ENCODE data around the gene CDC37. TPM values are rescaled to one million over a fixed set of nuclear protein-coding genes. Genes with fewer than 3 reads are reported as not detected.

Gene CDC37
- total RNA-seq (2022; extraction: Qiagen RNA extraction; ENCODE audit: low read depth) = 166 to 192 TPM (median 181 TPM) in 5 replicates

GRCh38 chr19:10403137-10404021, at the start of gene CDC37:
Gene CDC37 (minus strand): TSS chr19:10403542. CDS start chr19:10403479, 63 bp downstream.

GRCh38 chr19:10420444-10421239, 17.3 kb upstream of the CDC37 start, which contains the start of gene PDE4A:
Gene PDE4A (plus strand): TSS chr19:10420538. CDS start chr19:10420765, 227 bp downstream.

GRCh38 chr19:10380313-10381102, 22.8 kb downstream of the CDC37 start, which contains the start of gene TYK2:
Gene TYK2 (minus strand): TSS chr19:10380572. CDS start chr19:10378406, 2,166 bp downstream.

Other genes with a start within 250 kb of the CDC37 start
- 52.7 to 62.9 TPM (median 60.8 TPM) in 5 replicates for gene DNMT1, start 208.6 kb downstream of the CDC37 start, total RNA-seq (2022; extraction: Qiagen RNA extraction; ENCODE audit: low read depth)
- 0.73 to 1.1 TPM (median 0.81 TPM) in 5 replicates for gene S1PR2, start 172.2 kb downstream of the CDC37 start, total RNA-seq (2022; extraction: Qiagen RNA extraction; ENCODE audit: low read depth)
- gene MRPL4, start 151.3 kb downstream of the CDC37 start, total RNA-seq (2022; extraction: Qiagen RNA extraction; ENCODE audit: low read depth) = 58.5 to 83.8 TPM (median 72.0 TPM) in 5 replicates
- gene ICAM1, start 132.4 kb downstream of the CDC37 start, total RNA-seq (2022; extraction: Qiagen RNA extraction; ENCODE audit: low read depth) = 3.4 to 5.5 TPM (median 4.2 TPM) in 5 replicates
- 0.09 TPM in 1 of 5 replicates, not detected in the others for gene ICAM4, start 116.6 kb downstream of the CDC37 start, total RNA-seq (2022; extraction: Qiagen RNA extraction; ENCODE audit: low read depth)
- gene ICAM5, start 113.6 kb downstream of the CDC37 start, total RNA-seq (2022; extraction: Qiagen RNA extraction; ENCODE audit: low read depth) = 0.34 to 1.1 TPM (median 0.61 TPM) in 5 replicates
- gene ZGLP1, start 93.7 kb downstream of the CDC37 start, total RNA-seq (2022; extraction: Qiagen RNA extraction; ENCODE audit: low read depth) = 1.1 to 2.2 TPM (median 1.9 TPM) in 5 replicates
- 22.7 to 31.5 TPM (median 31.3 TPM) in 5 replicates for gene FDX2, start 87.5 kb downstream of the CDC37 start, total RNA-seq (2022; extraction: Qiagen RNA extraction; ENCODE audit: low read depth)
- 20.8 to 29.6 TPM (median 28.0 TPM) in 5 replicates for gene RAVER1, start 70.0 kb downstream of the CDC37 start, total RNA-seq (2022; extraction: Qiagen RNA extraction; ENCODE audit: low read depth)
- gene ICAM3, start 63.9 kb downstream of the CDC37 start, total RNA-seq (2022; extraction: Qiagen RNA extraction; ENCODE audit: low read depth) = 6.4 to 10.8 TPM (median 8.0 TPM) in 5 replicates
- 30.3 to 45.0 TPM (median 41.7 TPM) in 5 replicates for gene TYK2, start 23.0 kb downstream of the CDC37 start, total RNA-seq (2022; extraction: Qiagen RNA extraction; ENCODE audit: low read depth)
- gene PDE4A, start 17.0 kb upstream of the CDC37 start, total RNA-seq (2022; extraction: Qiagen RNA extraction; ENCODE audit: low read depth) = 3.7 to 5.1 TPM (median 4.4 TPM) in 5 replicates
- 46.6 to 65.5 TPM (median 53.7 TPM) in 5 replicates for gene KEAP1, start 99.8 kb upstream of the CDC37 start, total RNA-seq (2022; extraction: Qiagen RNA extraction; ENCODE audit: low read depth)
- gene S1PR5, start 113.9 kb upstream of the CDC37 start, total RNA-seq (2022; extraction: Qiagen RNA extraction; ENCODE audit: low read depth) = 1.2 to 2.2 TPM (median 1.9 TPM) in 5 replicates
- 17.8 to 22.8 TPM (median 21.7 TPM) in 5 replicates for gene ATG4D, start 140.4 kb upstream of the CDC37 start, total RNA-seq (2022; extraction: Qiagen RNA extraction; ENCODE audit: low read depth)
- gene KRI1, start 162.5 kb upstream of the CDC37 start, total RNA-seq (2022; extraction: Qiagen RNA extraction; ENCODE audit: low read depth) = 15.1 to 18.0 TPM (median 15.7 TPM) in 5 replicates
- gene CDKN2D, start 165.4 kb upstream of the CDC37 start, total RNA-seq (2022; extraction: Qiagen RNA extraction; ENCODE audit: low read depth) = 4.0 to 6.5 TPM (median 6.0 TPM) in 5 replicates
- 27.4 to 60.1 TPM (median 42.0 TPM) in 5 replicates for gene AP1M2, start 183.8 kb upstream of the CDC37 start, total RNA-seq (2022; extraction: Qiagen RNA extraction; ENCODE audit: low read depth)
- 6.1 to 9.3 TPM (median 7.4 TPM) in 5 replicates for gene SLC44A2, start 222.0 kb upstream of the CDC37 start, total RNA-seq (2022; extraction: Qiagen RNA extraction; ENCODE audit: low read depth)

Data from A549 treated with GW870086 at 1 μM for 4 hours (cell line).